Measurements from ENCODE around the gene ATG13. TPM values are rescaled to one million over a fixed set of nuclear protein-coding genes. Genes with fewer than 3 reads are reported as not detected.
A peak's percentile ranks its signal among the peaks of the same experiment; 100 is the strongest.
"Not testable (repeated sequence)": the region's sequence is repeated elsewhere in the genome, so short reads cannot be mapped to it uniquely, and the experiment has no call there.

ATG13 gene
- total RNA-seq, 1 experiment from 2014 or later, result 83.6 TPM

- Histone ChIP-seq H3K4me3 (no peak overlapping the region), H3K9me3 (replicated peaks) (no peaks in the 10 kb centered on the region), H3K27ac (no peak overlapping the region), H3K36me3 (peaks cover 15% of the 10 kb centered on the region), H3K4me1 (no peaks in the 10 kb centered on the region), H3K27me3 (no peaks in the 10 kb centered on the region)
- DNase-seq, result no peak
Measured at GRCh38 chr11:46698597-46698996, 81.2 kb downstream of the ATG13 start.

DNA sequence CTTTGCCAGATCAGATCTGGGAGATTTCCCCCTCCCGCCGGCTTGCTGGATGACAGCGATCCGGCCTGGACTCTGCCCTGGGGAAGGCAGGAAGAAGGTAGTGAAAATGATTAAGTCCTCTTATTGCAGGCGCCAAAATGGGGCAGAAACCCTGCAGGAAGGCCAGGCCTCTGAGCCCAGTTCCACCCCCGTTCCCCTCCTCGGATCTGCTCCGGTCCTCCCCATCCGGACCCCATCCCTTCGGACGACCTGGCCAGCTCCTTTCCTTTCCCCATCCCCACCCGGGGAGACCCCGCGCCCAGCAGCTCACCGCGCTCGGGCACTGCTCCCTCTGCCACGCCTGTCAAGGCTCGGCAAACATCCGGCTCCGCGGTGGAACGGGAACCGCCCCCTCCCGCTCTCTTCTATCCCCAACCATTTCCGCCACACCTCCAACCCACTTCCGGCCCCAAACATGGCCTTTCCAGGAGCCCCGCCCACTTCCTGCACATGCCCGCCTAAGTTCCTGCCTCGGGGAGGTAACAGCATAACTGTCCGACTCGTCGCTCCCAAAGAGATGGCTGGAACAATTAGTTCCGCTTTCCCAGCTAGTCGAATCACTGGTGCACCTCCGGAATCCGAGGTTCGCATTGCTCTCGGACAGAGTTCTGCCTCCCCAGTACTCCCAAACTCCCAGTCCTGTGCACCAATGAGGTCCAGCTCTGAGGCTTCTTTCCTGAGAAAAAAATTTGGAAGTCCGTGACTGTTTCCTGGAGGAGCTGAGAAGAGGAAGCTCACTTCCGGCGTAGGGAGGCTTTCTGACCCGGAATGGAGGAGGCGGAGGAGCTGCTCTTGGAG, 83.1 kb downstream of the ATG13 start, which contains the start of the genes ARHGAP1 and ZNF408:
ARHGAP1 (minus strand) TSS at position 379 of the 837 bp plus-strand sequence. CDS start 4,512 bp downstream, outside the sequence.
ZNF408 (plus strand) TSS at position 791 of the 837 bp plus-strand sequence; CDS start at position 808, 17 bp downstream.
- H3K27ac ChIP-seq, result peak within 1 kb of the TSS; percentile 98
- H3K27me3 ChIP-seq, result no peaks in the 10 kb centered on the region
- H3K9me3 ChIP-seq (replicated peaks), result no peaks in the 10 kb centered on the region
- DNase-seq, result peak; percentile 100
- H3K36me3 ChIP-seq, result peaks cover 25% of the 10 kb centered on the region
- peak within 1 kb of the TSS; percentile 80 for H3K4me3 ChIP-seq
- no peaks in the 10 kb centered on the region for H3K4me1 ChIP-seq

DNA sequence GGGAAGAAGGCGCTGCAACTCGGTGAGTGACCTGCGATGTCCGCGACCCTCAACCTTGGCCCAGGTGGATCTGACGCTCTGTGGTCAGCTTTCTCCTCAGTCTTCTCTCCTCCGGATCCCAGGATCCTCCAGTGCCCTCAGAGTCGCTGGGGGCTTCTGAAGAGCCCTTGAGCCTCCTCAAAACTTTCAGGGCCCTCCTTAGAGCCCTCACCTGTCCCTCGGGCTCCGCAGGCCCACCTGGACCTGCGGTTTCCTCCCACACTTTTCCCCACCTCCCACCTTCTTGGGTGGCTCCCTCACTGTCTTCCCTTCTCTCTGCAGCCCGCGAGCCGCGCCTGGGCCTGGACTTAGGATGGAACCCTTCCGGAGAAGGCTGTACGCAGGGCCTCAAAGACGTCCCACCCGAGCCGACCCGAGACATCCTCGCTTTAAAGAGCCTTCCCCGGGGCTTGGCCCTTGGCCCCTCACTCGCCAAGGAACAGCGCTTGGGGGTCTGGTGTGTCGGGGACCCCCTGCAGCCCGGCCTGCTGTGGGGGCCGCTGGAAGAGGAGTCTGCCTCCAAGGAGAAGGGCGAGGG, 83.8 kb downstream of the ATG13 start:
- Histone ChIP-seq H3K27ac (peak overlapping the region; percentile 98), H3K4me3 (peak overlapping the region; percentile 80), H3K36me3 (peaks cover 32% of the 10 kb centered on the region), H3K4me1 (no peaks in the 10 kb centered on the region), H3K27me3 (no peaks in the 10 kb centered on the region), H3K9me3 (replicated peaks) (no peaks in the 10 kb centered on the region)
- no peak for DNase-seq

- no peaks in the 10 kb centered on the region for H3K4me1 ChIP-seq
- no peak overlapping the region for H3K4me3 ChIP-seq
- H3K9me3 ChIP-seq (replicated peaks), result no peaks in the 10 kb centered on the region
- H3K27me3 ChIP-seq, result no peaks in the 10 kb centered on the region
- no peak for DNase-seq
- peaks cover 47% of the 10 kb centered on the region for H3K36me3 ChIP-seq
- no peak overlapping the region for H3K27ac ChIP-seq
Measured at GRCh38 chr11:46705070-46705688, 87.8 kb downstream of the ATG13 start.

DNA sequence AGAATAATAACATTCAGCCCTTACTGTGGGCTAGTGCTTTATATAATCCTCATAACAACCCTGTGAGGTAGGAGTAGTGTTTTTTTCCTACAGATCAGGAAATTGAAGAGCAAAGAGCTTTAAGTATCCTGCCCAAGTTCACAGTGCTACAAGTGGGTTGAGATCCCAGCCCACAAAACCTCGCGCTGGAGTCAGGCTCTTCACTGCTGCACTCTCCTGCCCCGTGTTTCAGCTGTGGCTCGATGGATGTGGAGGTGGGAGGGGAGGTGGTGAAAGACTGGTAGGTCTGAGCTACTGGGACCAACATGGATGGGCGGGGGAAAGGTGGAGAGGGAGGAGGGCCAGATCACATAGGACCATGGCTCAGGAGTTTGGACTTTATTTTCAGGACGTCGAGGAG, 89.5 kb downstream of the ATG13 start:
- Histone ChIP-seq H3K27me3 (no peaks in the 10 kb centered on the region), H3K27ac (no peak overlapping the region), H3K36me3 (peaks cover 47% of the 10 kb centered on the region), H3K4me1 (peaks cover 12% of the 10 kb centered on the region), H3K9me3 (replicated peaks) (no peaks in the 10 kb centered on the region), H3K4me3 (no peak overlapping the region)
- DNase-seq, result no peak

- H3K27ac ChIP-seq; H3K27me3 ChIP-seq; DNase-seq; H3K9me3 ChIP-seq (replicated peaks); H3K4me3 ChIP-seq: not testable (repeated sequence)
- Histone ChIP-seq H3K4me1 (peaks cover 15% of the 10 kb centered on the region), H3K36me3 (peaks cover 33% of the 10 kb centered on the region)
Measured at GRCh38 chr11:46709351-46709750, 92.0 kb downstream of the ATG13 start.

- no peaks in the 10 kb centered on the region for H3K9me3 ChIP-seq (replicated peaks)
- H3K4me3 ChIP-seq, result no peak overlapping the region
- H3K27ac ChIP-seq, result peak overlapping the region; percentile 85
- H3K36me3 ChIP-seq, result peaks cover 18% of the 10 kb centered on the region
- DNase-seq, result peak; percentile 83 to 93
- H3K4me1 ChIP-seq, result peaks cover 18% of the 10 kb centered on the region
- no peaks in the 10 kb centered on the region for H3K27me3 ChIP-seq
Measured at GRCh38 chr11:46710821-46711269, 93.5 kb downstream of the ATG13 start.

DNA sequence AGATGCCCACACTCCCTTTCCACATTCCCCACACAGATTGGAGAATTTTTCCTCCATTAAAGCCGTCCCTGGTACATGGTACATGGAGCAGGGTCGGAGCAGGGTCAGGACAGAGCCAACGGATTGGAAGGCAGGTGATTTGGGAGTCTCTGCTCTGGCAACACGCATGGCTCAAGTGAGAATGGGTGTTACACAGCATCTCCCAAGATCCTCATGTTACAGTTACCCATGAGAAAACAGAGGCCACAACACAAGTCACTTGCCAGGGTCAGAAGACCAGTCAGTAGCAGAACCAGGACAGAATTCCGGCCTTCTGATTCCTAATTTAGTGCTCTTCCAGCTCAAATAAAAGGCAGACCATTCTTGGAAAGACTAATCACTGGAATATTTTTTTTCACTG, 94.0 kb downstream of the ATG13 start:
- Histone ChIP-seq H3K27ac (peak overlapping the region; percentile 85), H3K27me3 (no peaks in the 10 kb centered on the region), H3K9me3 (replicated peaks) (no peaks in the 10 kb centered on the region), H3K4me1 (peaks cover 18% of the 10 kb centered on the region), H3K36me3 (peaks cover 14% of the 10 kb centered on the region), H3K4me3 (no peak overlapping the region)
- no peak for DNase-seq

GRCh38 chr11:46712874-46713576, 95.7 kb downstream of the ATG13 start:
- Histone ChIP-seq H3K27me3 (no peaks in the 10 kb centered on the region), H3K27ac (no peak overlapping the region), H3K4me1 (peaks cover 18% of the 10 kb centered on the region), H3K9me3 (replicated peaks) (no peaks in the 10 kb centered on the region), H3K36me3 (peaks cover 4% of the 10 kb centered on the region; the same call in 1 of the 2 replicates), H3K4me3 (no peak overlapping the region)
- no peak for DNase-seq

GRCh38 chr11:46717825-46718154, 100.4 kb downstream of the ATG13 start:
- H3K4me1 ChIP-seq; H3K27me3 ChIP-seq; H3K27ac ChIP-seq; H3K4me3 ChIP-seq; H3K9me3 ChIP-seq (replicated peaks); H3K36me3 ChIP-seq; DNase-seq: not testable (repeated sequence)

- H3K36me3 ChIP-seq, result no peaks in the 10 kb centered on the region
- H3K4me1 ChIP-seq, result peaks cover 5% of the 10 kb centered on the region; the same call in 1 of the 2 replicates
- H3K27me3 ChIP-seq, result no peaks in the 10 kb centered on the region
- H3K9me3 ChIP-seq (replicated peaks), result no peaks in the 10 kb centered on the region
- peak in 1 of 2 experiments; percentile 33 for DNase-seq
- no peak overlapping the region for H3K27ac ChIP-seq
- no peak overlapping the region for H3K4me3 ChIP-seq
Measured at GRCh38 chr11:46718155-46719019, 101.0 kb downstream of the ATG13 start.

- no peaks in the 10 kb centered on the region for H3K9me3 ChIP-seq (replicated peaks)
- DNase-seq, result no peak
- no peaks in the 10 kb centered on the region for H3K36me3 ChIP-seq
- H3K4me3 ChIP-seq, result no peak within 1 kb of the TSS
- H3K27ac ChIP-seq, result no peak within 1 kb of the TSS
- H3K27me3 ChIP-seq, result no peaks in the 10 kb centered on the region
- H3K4me1 ChIP-seq, result peaks cover 8% of the 10 kb centered on the region
Measured at GRCh38 chr11:46719048-46719542, 101.7 kb downstream of the ATG13 start, which contains the start of gene F2. Gene F2 (plus strand): TSS chr11:46719213. CDS start chr11:46719236, 23 bp downstream.

DNA sequence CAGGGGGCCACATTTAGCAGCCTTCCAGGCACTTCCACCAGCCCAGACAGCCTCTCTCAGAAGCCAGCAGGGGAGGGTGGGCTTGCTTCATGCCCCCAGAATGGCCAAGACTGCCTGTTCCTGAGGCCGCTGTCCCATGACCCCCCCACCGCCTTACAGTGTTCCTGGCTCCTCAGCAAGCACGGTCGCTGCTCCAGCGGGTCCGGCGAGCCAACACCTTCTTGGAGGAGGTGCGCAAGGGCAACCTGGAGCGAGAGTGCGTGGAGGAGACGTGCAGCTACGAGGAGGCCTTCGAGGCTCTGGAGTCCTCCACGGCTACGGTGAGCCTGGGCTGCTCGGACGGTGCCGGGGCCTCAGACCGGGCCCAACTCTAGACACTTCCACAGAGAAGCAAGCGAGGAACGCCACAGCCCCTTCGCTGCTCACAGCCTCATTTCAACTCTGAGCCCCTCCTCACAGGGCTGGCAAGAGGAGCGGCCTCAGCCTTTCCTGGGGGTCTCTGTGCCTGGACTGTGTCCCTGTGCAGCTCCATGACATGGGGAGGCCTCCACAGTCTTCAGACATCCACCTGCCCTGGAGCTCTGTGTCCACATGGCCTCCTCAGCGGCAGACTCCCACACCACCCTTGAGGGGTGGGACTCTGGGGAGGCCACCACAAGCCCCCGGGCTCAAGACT, 102.3 kb downstream of the ATG13 start:
- no peak for DNase-seq
- no peaks in the 10 kb centered on the region for H3K9me3 ChIP-seq (replicated peaks)

More for the DNA sequence above, 102.3 kb downstream of the ATG13 start:
- no peak overlapping the region for H3K27ac ChIP-seq
- H3K36me3 ChIP-seq, result no peaks in the 10 kb centered on the region
- no peaks in the 10 kb centered on the region for H3K27me3 ChIP-seq
- H3K4me3 ChIP-seq, result no peak overlapping the region
- peaks cover 8% of the 10 kb centered on the region; the same call in 1 of the 2 replicates for H3K4me1 ChIP-seq
